H9 (cell line): Measurements from ENCODE around the gene LIPA. TPM values are rescaled to one million over a fixed set of nuclear protein-coding genes. Genes with fewer than 3 reads are reported as not detected.

Experiments
- DNase-seq: peaks from one replicate; pipeline ENCODE4 v3.0.0-alpha.2; 2017
- H2AFZ ChIP-seq: one replicate; pipeline ENCODE4 v1.6.1; 2013; ENCODE audit warnings: mild to moderate bottlenecking, low read length, control low read depth, moderate library complexity
- H2AK5ac ChIP-seq: 2 replicates; pipeline ENCODE4 v1.6.1; 2013; ENCODE audit warnings: low read length, control low read depth, mixed read lengths; ENCODE audit not compliant: insufficient read length
- H2BK120ac ChIP-seq: one replicate; pipeline ENCODE4 v1.6.1; 2013; ENCODE audit warnings: low read depth, mild to moderate bottlenecking, low read length, control low read depth, inconsistent platforms; ENCODE audit not compliant: poor library complexity, severe bottlenecking
- H2BK12ac ChIP-seq: 2 replicates; pipeline ENCODE4 v1.6.1; 2013; ENCODE audit warnings: low read length, control low read depth, mixed read lengths, low read depth; ENCODE audit not compliant: insufficient read length
- H2BK15ac ChIP-seq: 2 replicates; pipeline ENCODE4 v1.6.1; 2013; ENCODE audit warnings: low read depth, low read length, control low read depth
- H2BK20ac ChIP-seq: one replicate; pipeline ENCODE4 v1.6.1; 2013; ENCODE audit warnings: low read depth, mild to moderate bottlenecking, low read length, control low read depth, inconsistent platforms; ENCODE audit not compliant: poor library complexity, severe bottlenecking
- H2BK5ac ChIP-seq: 2 replicates; pipeline ENCODE4 v1.6.1; 2013; ENCODE audit warnings: low read length, control low read depth, mixed read lengths; ENCODE audit not compliant: insufficient read length
- H3K14ac ChIP-seq: 2 replicates; pipeline ENCODE4 v1.6.1; 2013; ENCODE audit warnings: low read length, control low read depth; ENCODE audit not compliant: insufficient read depth
- H3K18ac ChIP-seq: 2 replicates; pipeline ENCODE4 v1.6.1; 2013; ENCODE audit warnings: low read depth, mild to moderate bottlenecking, mixed read lengths, low read length, control low read depth; ENCODE audit not compliant: insufficient read length
- H3K23ac ChIP-seq: 2 replicates; pipeline ENCODE4 v1.6.1; 2013; ENCODE audit warnings: low read length, control low read depth, mixed read lengths, low read depth; ENCODE audit not compliant: insufficient read length
- H3K23me2 ChIP-seq: 2 replicates; pipeline ENCODE4 v1.6.1; 2013; ENCODE audit warnings: low read depth, mild to moderate bottlenecking, mixed read lengths, low read length, control low read depth; ENCODE audit not compliant: insufficient read length, poor library complexity, severe bottlenecking
- H3K27ac ChIP-seq: 2 replicates; pipeline ENCODE4 v1.5.1; 2013; ENCODE audit warnings: low read length, control low read depth, mixed read lengths, low read depth; ENCODE audit not compliant: insufficient read length
- H3K27me3 ChIP-seq: 2 replicates; pipeline ENCODE4 v1.6.1; 2013; ENCODE audit warnings: low read length, control low read depth, inconsistent platforms; ENCODE audit not compliant: insufficient read depth
- H3K4ac ChIP-seq: 2 replicates; pipeline ENCODE4 v1.6.1; 2013; ENCODE audit warnings: low read depth, mild to moderate bottlenecking, control low read depth, inconsistent platforms, low read length, moderate library complexity
- H3K4me1 ChIP-seq: 2 replicates; pipeline ENCODE4 v1.6.1; 2013; ENCODE audit warnings: low read length, control low read depth, inconsistent platforms; ENCODE audit not compliant: insufficient read depth
- H3K4me2 ChIP-seq: 2 replicates; pipeline ENCODE4 v1.6.1; 2013; ENCODE audit warnings: low read length, control low read depth, mixed read lengths; ENCODE audit not compliant: insufficient read length, insufficient read depth
- H3K56ac ChIP-seq: 2 replicates; pipeline ENCODE4 v1.6.1; 2013; ENCODE audit warnings: low read depth, mild to moderate bottlenecking, mixed read lengths, low read length, control low read depth; ENCODE audit not compliant: insufficient read length
- H3K79me1 ChIP-seq: 2 replicates; pipeline ENCODE4 v1.6.1; 2013; ENCODE audit warnings: low read depth, mild to moderate bottlenecking, moderate library complexity, low read length, control low read depth, inconsistent platforms; ENCODE audit not compliant: insufficient read depth, poor library complexity, severe bottlenecking
- H3K79me2 ChIP-seq: 2 replicates; pipeline ENCODE4 v1.6.1; 2013; ENCODE audit warnings: low read length, control low read depth, inconsistent platforms; ENCODE audit not compliant: insufficient read depth
- H3K9ac ChIP-seq: 2 replicates; pipeline ENCODE4 v1.6.1; 2013; ENCODE audit warnings: low read length, control low read depth, mixed read lengths; ENCODE audit not compliant: insufficient read length; ENCODE audit errors: extremely low read depth
- H3K9me3 ChIP-seq: one replicate; pipeline ENCODE4 v1.6.1; 2013; ENCODE audit warnings: low read depth, low read length, inconsistent platforms; ENCODE audit not compliant: control insufficient read depth
- H3T11ph ChIP-seq: one replicate; pipeline ENCODE4 v1.6.1; 2013; ENCODE audit warnings: mild to moderate bottlenecking, low read length, control low read depth, inconsistent platforms
- H4K20me1 ChIP-seq: one replicate; pipeline ENCODE4 v1.6.1; 2013; ENCODE audit not compliant: control insufficient read depth, insufficient read length, insufficient read depth
- H4K5ac ChIP-seq: 2 replicates; pipeline ENCODE4 v1.6.1; 2013; ENCODE audit warnings: low read depth, mild to moderate bottlenecking, mixed read lengths, low read length, control low read depth; ENCODE audit not compliant: insufficient read length
- H4K8ac ChIP-seq: replicated peaks from 2 replicates; pipeline ENCODE4 v1.6.1; 2013; ENCODE audit warnings: low read length, control low read depth, mixed read lengths, low read depth; ENCODE audit not compliant: insufficient read length
- H4K91ac ChIP-seq: 2 replicates; pipeline ENCODE4 v1.6.1; 2013; ENCODE audit warnings: low read depth, mild to moderate bottlenecking, moderate library complexity, mixed read lengths, low read length, control low read depth; ENCODE audit not compliant: insufficient read length
- H3K27ac Mint-ChIP-seq, 3 experiments: 2 replicates in 2 of 3; 3 replicates in 1 of 3; pipeline ENCODE4 v1.8.0; 2020 to 2021; ENCODE audit warnings: mixed read lengths in 3 of 3, mild to moderate bottlenecking in 1 of 3, moderate library complexity in 1 of 3
- H3K27me3 Mint-ChIP-seq: 2 replicates; pipeline ENCODE4 v1.8.0; 2021; ENCODE audit warnings: low read depth, mild to moderate bottlenecking, moderate library complexity, mixed read lengths
- H3K36me3 Mint-ChIP-seq, 3 experiments: 2 replicates in 2 of 3; 3 replicates in 1 of 3; pipeline ENCODE4 v1.8.0; 2020 to 2021; ENCODE audit warnings: low read depth in 3 of 3, mixed read lengths in 3 of 3; ENCODE audit not compliant: insufficient read depth in 1 of 3
- H3K4me1 Mint-ChIP-seq, 2 experiments: 2 replicates each; pipeline ENCODE4 v1.8.0; 2020; ENCODE audit warnings: mixed read lengths in 2 of 2
- H3K4me3 Mint-ChIP-seq, 2 experiments: 2 replicates in 1 of 2; 3 replicates in 1 of 2; pipeline ENCODE4 v1.8.0; 2020 to 2021; ENCODE audit warnings: mild to moderate bottlenecking in 2 of 2, mixed read lengths in 2 of 2, moderate library complexity in 1 of 2
- H3K9me3 Mint-ChIP-seq, 2 experiments: 2 replicates in 1 of 2; 3 replicates in 1 of 2; pipeline ENCODE4 v1.8.0; 2020; ENCODE audit warnings: mild to moderate bottlenecking in 2 of 2, mixed read lengths in 2 of 2, moderate library complexity in 1 of 2
- CTCF ChIP-seq: fragments of 200-600 bp; sonication (generic); conservative IDR thresholded peaks from 3 replicates; pipeline ENCODE4 v1.8.0; 2021; ENCODE audit warnings: antibody characterized with exemption, mild to moderate bottlenecking
- total RNA-seq: library from RNA; stranded (reverse); gene quantifications from 2 replicates; pipeline ENCODE4 v1.2.1, GENCODE V29; 2021

LIPA gene
- total RNA-seq, 1 experiment from 2014 or later: 20.9 TPM

GRCh38 chr10:89167915-89168314 is 83.7 kb downstream of the LIPA start:
- no peak overlapping the region for H2AFZ ChIP-seq
- no peak overlapping the region for H4K8ac ChIP-seq
- no peak overlapping the region for H2BK120ac ChIP-seq
- TF ChIP-seq CTCF: no peak
- H2BK5ac ChIP-seq: no peak overlapping the region
- H3K27me3 ChIP-seq: no peaks in the 10 kb centered on the region
- no peak overlapping the region for H3K27ac ChIP-seq
- Mint-ChIP-seq H3K27ac (no peak overlapping the region), H3K36me3 (no peaks in the 10 kb centered on the region), H3K27me3 (no peaks in the 10 kb centered on the region; the same call in 1 of the 2 replicates), H3K9me3 (no peaks in the 10 kb centered on the region), H3K4me1 (peaks cover 17% of the 10 kb centered on the region in 2 experiments), H3K4me3 (no peak overlapping the region)
- H3K4ac ChIP-seq: no peak overlapping the region
- H3T11ph ChIP-seq: no peak overlapping the region
- H3K23me2 ChIP-seq: no peaks in the 10 kb centered on the region
- H3K18ac ChIP-seq: no peak overlapping the region
- no peak overlapping the region for H2AK5ac ChIP-seq
- H2BK20ac ChIP-seq: no peak overlapping the region
- H2BK15ac ChIP-seq: no peak overlapping the region
- no peak overlapping the region for H4K5ac ChIP-seq
- H3K14ac ChIP-seq: no peak overlapping the region
- no peak overlapping the region for H4K91ac ChIP-seq
- no peak overlapping the region for H3K9ac ChIP-seq
- H3K79me2 ChIP-seq: no peaks in the 10 kb centered on the region
- H3K4me2 ChIP-seq: no peak overlapping the region
- no peak overlapping the region for H3K56ac ChIP-seq
- H3K4me1 ChIP-seq: peaks cover 2% of the 10 kb centered on the region; the same call in 1 of the 2 replicates
- no peak overlapping the region for H3K23ac ChIP-seq
- H2BK12ac ChIP-seq: no peak overlapping the region
- no peaks in the 10 kb centered on the region for H4K20me1 ChIP-seq
- DNase-seq: no peak
- no peaks in the 10 kb centered on the region for H3K79me1 ChIP-seq
- no peaks in the 10 kb centered on the region for H3K9me3 ChIP-seq
